GM12865 (cell line): ENCODE measurements around the gene FOXI1.
A peak's percentile ranks its signal among the peaks of the same experiment; 100 is the strongest.

Experiments used
- DNase-seq: peaks from one replicate; pipeline ENCODE4 v3.0.0; 2010; ENCODE audit warnings: low read depth
- H3K4me3 ChIP-seq: 2 replicates; pipeline ENCODE4 v1.5.1; 2011; ENCODE audit warnings: mild to moderate bottlenecking, low read depth, low read length, control low read depth
- CTCF ChIP-seq: IDR thresholded peaks from 2 replicates; pipeline ENCODE4 v1.5.1; 2011; ENCODE audit warnings: low read length, control low read depth, low read depth, inconsistent platforms; ENCODE audit not compliant: insufficient read depth; ENCODE audit errors: missing control alignments

FOXI1 gene

DNA sequence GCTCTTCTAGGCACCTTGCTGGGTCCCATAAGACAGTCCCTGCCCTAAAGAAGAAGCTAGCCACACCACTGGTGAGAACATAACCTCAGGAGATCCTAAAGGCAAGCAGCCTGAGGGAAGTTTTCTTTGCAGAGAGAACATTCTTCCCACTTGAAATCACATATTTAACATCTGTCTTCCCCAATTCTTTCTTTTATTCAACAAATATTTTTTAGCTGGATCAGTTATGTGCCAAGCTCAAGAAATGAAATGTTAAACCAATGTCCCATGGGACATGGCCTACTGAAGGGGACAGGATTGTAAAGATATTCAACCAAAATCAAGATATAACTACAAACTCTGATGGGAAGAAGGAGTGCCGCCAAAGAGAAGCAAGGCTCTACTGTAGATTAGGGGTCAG lies 36.5 kb downstream of the FOXI1 start:
- H3K4me3 ChIP-seq, result no peak overlapping the region
- DNase-seq, result no peak
- TF ChIP-seq CTCF, result no peak

- DNase-seq, result no peak
- TF ChIP-seq CTCF, result no peak
- H3K4me3 ChIP-seq, result no peak overlapping the region
Observed at GRCh38 chr5:170143091-170143490, 37.4 kb downstream of the FOXI1 start.

- TF ChIP-seq CTCF, result no peak
- no peak for DNase-seq
- H3K4me3 ChIP-seq, result no peak overlapping the region
Observed at GRCh38 chr5:170143710-170144109, 38.0 kb downstream of the FOXI1 start.

GRCh38 chr5:170144286-170145023 lies 38.8 kb downstream of the FOXI1 start:
- DNase-seq, result no peak
- no peak overlapping the region for H3K4me3 ChIP-seq
- TF ChIP-seq CTCF, result no peak

GRCh38 chr5:170145462-170145861 lies 39.8 kb downstream of the FOXI1 start:
- peak; percentile 31 for DNase-seq
- TF ChIP-seq CTCF, result no peak
- no peak overlapping the region for H3K4me3 ChIP-seq

GRCh38 chr5:170147051-170147752 lies 41.5 kb downstream of the FOXI1 start:
- no peak overlapping the region for H3K4me3 ChIP-seq
- TF ChIP-seq CTCF, result no peak
- no peak for DNase-seq
